Measurements from ENCODE around the gene JKAMP.

- no peak for TF ChIP-seq CTCF (IDR thresholded peaks at IDR 0.05)
- no peak for TF ChIP-seq POLR2A (IDR thresholded peaks at IDR 0.05)
- no peak for TF ChIP-seq EP300 (IDR thresholded peaks at IDR 0.05)
- TF ChIP-seq POLR2AphosphoS5 (IDR thresholded peaks at IDR 0.05): no peak
These were observed 8.1 kb downstream of the JKAMP start for GRCh38 chr14:59492384-59492783.
